GM06990 (cell line): ENCODE measurements around the gene PCGF3.

Experiments used
- DNase-seq: peaks from one replicate; pipeline ENCODE4 v3.0.0-alpha.2; 2011; ENCODE audit not compliant: insufficient read length; ENCODE audit errors: extremely low read depth
- H3K27me3 ChIP-seq: replicated peaks from 2 replicates; pipeline ENCODE4 v1.6.0; 2011; ENCODE audit warnings: low read length; ENCODE audit not compliant: control insufficient read depth, insufficient read depth
- H3K36me3 ChIP-seq: 2 replicates; pipeline ENCODE4 v1.5.1; 2011; ENCODE audit warnings: low read length; ENCODE audit not compliant: control insufficient read depth, insufficient read depth
- H3K4me3 ChIP-seq: replicated peaks from 2 replicates; pipeline ENCODE4 v1.5.1; 2011; ENCODE audit warnings: low read depth, mild to moderate bottlenecking, control low read depth, low read length
- CTCF ChIP-seq: IDR thresholded peaks from 2 replicates; pipeline ENCODE4 v1.5.1; 2011; ENCODE audit warnings: low read length, control low read depth, mild to moderate bottlenecking, inconsistent platforms; ENCODE audit not compliant: insufficient read depth, poor library complexity, severe bottlenecking

PCGF3 gene

GRCh38 chr4:763191-763810, 57.7 kb downstream of the PCGF3 start:
- Histone ChIP-seq H3K4me3 (no peak overlapping the region), H3K27me3 (no peaks in the 10 kb centered on the region), H3K36me3 (peaks cover 25% of the 10 kb centered on the region)
- TF ChIP-seq CTCF = no peak
- DNase-seq = no peak

DNA sequence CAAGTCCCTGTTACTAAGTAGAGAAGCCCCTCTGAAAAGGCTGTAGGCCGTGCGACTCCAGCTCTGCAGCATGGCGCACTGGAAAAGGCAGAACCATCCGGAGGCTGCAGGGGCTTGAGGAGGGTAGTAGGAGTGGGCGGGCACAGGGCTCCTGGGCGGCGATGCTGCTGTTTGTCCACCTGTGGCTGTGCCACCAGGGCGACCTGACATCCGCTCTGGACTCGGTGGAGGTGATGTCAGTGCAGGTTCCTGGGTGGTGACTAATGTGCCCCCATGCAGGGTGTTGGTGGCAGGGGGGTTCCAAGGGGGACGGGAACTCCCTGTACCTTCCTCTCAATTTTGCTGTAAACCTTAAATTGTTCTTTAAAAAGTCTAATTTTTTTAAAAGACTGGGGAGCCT, 58.3 kb downstream of the PCGF3 start:
- no peak for DNase-seq
- no peaks in the 10 kb centered on the region for H3K27me3 ChIP-seq
- H3K4me3 ChIP-seq = no peak overlapping the region
- peaks cover 26% of the 10 kb centered on the region for H3K36me3 ChIP-seq
- TF ChIP-seq CTCF = no peak

DNA sequence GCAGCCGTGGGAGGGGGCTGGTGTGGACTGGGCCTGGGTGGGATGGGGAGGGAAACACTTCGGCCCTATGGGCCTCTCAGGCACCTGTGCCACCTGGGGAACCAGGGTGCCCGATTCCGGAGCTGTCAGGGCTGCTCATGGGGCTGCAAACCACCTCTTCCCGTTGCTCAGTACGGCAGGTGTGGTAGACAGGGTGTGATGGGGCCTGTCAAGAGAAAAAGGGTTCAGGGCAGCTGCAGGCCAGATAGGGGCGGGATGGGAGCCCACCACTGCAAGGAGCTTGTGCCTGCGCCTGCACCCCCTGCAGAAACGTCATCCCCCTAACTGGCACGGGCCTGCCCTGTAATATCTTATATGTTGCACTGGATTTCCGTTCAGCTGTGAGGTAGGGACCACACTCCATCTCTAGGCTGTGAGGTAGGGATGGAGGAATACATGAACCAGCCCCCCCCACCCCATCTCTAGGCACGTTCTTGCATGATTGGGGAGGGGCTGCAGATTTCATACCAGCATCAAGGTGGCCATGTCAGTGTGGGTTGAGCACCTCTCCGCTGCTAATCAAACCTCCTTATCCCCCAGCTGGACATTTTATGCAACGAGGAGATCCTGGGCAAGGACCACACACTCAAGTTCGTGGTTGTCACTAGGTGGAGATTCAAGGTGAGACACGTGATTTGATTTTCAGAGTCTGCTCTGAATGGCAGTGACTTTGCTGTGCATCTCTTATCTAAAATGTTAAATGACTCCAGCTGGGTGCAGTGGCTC, 59.0 kb downstream of the PCGF3 start:
- no peak for TF ChIP-seq CTCF
- H3K36me3 ChIP-seq = peaks cover 31% of the 10 kb centered on the region
- no peak overlapping the region for H3K4me3 ChIP-seq
- no peaks in the 10 kb centered on the region for H3K27me3 ChIP-seq
- no peak for DNase-seq

- Histone ChIP-seq H3K4me3 (no peak overlapping the region), H3K36me3 (peaks cover 34% of the 10 kb centered on the region), H3K27me3 (no peaks in the 10 kb centered on the region)
- TF ChIP-seq CTCF = no peak
- no peak for DNase-seq
These were observed 60.5 kb downstream of the PCGF3 start for GRCh38 chr4:766152-766515.

GRCh38 chr4:766559-767283, 61.1 kb downstream of the PCGF3 start:
- no peak for DNase-seq
- H3K27me3 ChIP-seq = no peaks in the 10 kb centered on the region
- H3K4me3 ChIP-seq = no peak overlapping the region
- no peak for TF ChIP-seq CTCF
- H3K36me3 ChIP-seq = peaks cover 36% of the 10 kb centered on the region
